Measurements from ENCODE around the gene THTPA.
"Not testable (repeated sequence)": the region's sequence is repeated elsewhere in the genome, so short reads cannot be mapped to it uniquely, and the experiment has no call there.

The THTPA gene

DNA sequence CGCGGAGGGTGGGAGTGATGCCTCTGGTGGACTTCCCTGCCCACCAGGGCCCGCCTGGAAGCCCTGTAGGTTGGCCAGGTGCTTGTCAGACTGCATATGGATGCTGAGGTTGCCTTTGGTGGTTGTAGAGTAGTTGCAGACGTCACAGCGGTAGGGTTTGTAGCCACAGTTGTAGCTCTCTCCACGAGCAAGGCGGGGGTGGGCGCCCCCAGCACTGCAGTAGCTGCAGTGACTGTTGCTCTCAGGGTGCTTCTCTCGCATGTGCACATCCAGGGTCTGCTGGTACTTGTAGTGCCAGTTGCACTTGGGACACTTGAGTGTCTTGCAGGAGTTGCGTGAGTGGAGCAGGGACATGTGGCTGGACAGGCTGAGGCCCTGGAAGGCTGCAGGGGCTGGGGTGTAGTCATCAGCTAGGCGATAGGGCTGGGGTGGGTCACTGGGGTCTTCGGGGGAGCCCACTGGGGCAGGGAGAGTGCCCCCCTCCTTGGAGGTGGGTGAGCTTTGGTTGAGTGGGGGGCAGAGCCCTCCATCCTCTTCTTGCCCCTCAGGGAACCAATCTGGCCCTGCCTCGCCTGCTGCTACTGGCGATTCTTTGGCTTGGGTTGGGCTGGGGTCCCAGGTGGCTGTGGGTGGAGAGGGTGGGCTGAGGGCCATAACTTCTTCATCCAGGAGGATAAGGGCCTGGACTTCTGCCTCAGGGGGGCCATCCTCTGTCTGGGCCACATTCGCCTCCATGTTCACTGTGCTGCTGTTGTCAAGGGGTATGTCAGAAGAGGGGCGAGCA lies 22.2 kb upstream of the THTPA start:
- DNase-seq = no peak

DNA sequence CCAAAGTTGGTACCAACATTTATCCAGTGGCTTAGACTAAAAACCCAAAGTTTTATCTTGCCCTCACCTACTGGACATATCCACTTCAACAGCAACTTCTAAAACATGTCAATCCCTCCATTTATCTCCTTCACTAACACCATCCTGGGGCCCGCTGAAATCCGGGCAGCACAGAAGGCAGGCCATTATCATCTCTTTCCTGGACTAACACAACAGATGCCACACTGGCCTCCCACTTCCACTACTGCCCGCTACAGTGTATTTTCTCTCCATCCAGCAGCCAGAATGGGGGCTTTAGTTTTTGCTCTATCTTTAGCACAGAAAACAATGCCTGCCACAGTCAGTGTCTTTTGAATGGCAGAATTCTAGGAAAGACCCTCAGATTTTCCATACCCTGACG lies 20.1 kb upstream of the THTPA start:
- no peak for DNase-seq

DNA sequence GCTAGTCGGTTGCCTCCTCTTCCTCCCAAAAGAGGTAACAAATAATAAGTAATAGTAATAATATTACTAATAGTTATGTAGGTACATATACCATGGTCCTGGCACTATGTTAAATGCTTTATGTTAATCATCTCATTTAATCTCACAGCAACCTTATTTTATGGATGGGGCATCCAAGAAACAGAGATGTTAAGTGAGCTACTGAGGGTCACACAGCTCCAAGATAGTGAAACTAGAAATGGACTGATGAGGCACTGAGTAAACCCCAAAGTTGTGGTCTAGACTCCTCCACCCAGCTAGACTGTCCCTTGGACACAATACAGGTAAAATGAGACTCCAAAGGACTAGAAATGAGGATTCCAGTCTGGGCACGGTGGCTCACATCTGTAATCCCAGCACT lies 19.6 kb upstream of the THTPA start:
- DNase-seq = no peak

DNA sequence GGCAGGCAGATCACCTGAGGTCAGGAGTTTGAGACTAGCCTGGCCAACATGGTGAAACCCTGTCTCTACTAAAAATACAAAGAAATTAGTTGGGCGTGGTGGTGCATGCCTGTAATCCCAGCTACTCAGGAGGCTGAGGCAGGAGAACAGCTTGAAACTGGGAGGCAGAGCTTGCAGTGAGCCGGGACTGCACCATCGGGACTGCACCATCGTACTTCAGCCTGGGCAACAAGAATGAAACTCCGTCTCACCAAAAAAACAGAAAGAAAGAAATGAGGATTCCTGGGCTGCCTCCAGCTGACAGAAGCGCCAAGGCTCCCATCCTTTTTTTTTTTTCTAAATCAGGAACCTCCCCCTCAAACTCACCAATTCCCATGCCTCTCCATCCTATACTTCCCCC lies 19.2 kb upstream of the THTPA start:
- not testable (repeated sequence) for DNase-seq

DNA sequence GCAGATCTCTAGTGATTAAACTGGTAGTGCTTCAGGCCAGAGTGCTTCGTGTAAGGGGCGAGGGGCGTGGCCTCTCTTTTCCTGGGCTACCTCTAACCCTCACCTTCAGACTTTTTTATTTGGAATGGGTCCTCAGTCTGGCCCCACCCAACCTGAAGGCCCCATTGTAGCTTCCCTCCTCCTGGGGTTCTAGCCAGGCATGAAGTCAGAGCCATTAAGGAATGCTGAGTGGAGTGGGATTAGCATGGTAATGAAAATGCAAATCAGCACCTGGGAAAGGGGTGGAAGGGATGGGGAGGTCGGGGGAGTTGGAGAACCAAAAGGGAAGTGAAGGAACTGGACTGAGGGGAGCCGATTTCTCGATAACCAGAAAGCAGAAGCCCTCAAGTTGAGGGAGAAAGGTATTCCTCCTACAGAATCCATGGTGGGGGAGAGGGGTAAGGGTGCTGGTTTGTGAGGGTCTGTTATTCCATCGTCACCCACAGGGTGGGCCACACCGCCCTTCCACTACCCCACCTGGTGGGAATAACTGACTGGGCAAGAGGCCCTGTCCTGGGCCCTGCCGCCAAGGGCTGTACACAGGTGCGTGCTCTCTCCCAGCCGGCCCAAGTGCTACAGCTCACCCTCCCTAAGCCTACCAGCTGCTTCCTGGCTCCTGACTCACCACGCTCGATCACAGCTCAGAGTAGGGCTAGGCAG lies 18.6 kb upstream of the THTPA start:
- DNase-seq = no peak

DNA sequence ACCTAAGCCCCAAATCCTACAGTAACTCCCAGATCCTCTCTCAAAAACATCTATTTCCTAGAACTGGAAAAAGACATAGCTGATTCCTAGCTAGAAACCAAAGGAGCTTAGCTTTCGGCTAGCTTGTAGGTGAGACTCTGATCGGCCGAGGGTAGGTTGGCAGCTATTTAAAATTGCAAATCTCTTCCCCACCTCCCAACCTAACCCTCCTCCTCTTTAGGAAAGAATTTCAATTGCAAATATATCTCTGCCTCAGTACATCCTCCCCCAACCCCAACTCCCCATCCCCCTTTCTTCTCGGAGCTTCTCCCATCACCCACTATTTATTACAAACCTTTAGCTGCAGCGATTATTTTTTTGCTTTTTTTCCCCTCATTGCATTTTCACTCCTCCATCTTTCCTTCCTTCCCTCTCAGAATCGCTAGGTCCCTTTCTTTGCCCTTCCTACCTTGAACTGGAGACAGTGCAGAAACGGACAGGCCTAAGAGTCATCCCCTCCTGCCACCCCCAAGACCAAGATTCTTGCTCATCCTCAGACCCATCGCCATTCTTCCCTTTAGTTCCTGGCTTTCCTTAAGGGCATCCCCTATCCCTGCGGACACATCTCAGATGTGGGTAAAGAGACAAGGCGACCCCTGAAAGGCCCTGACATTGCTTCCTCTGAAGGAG lies 17.9 kb upstream of the THTPA start:
- DNase-seq = no peak

DNA sequence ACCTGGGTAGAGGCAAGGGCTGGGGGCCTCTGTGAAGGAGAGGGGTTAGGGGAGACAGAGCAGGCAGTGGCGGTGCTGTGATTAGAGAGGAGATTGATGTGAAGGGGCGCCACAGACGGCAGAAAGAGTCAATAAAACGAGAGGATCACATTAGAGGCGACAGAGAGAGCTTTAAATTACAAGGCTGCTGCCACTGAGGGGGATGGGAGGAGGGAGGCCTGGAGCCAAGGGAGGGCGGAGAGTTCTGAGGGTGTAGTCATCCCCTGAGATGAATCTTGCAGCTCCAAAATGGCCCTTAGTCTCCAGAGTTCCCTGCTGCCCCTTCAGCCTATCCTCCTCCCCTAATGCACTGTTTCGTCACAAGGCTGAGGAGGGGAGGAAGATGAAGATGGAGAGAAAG lies 17.3 kb upstream of the THTPA start:
- DNase-seq = no peak

DNA sequence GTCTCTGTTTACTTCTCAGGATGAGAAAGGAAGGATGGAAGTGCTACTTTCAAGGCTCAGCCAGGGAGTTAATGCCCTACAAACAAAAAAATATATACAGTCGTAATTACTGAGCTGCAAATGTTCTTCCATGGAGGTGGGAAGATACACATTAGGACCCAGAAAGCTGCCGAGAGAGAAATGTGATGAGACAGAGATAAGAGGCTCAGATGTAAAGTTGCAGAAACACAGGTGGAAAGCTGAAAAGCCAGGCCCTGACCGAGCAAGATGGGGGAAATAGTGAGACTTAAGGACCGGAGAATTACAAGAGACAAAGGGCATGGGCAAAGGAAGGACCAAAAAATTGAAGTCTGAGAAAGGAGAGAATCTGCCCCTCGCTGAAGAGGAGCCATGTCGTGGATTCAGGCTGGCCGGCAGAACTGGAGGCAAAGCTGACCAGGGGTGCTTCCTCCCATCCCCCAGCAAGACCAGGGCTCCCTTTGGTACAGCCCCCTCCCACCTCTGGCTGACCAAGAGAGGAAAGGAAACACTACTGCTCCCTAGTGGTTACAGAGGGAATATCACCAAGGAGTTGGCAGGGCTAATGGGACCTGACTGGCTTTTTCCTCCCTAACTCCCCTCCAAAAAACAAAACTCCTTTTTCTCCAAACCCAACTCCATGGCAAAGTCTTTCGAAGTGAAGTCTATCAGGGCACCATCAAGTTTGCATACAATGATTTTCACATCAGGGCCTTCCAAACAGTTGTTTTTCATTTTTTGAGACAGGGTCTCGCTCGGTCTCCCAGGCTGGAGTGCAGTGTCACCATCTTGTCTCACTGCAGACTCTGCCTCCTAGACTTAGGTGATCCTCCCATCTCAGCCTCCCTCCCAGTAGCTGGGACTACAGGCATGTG lies 16.6 kb upstream of the THTPA start:
- DNase-seq = no peak

DNA sequence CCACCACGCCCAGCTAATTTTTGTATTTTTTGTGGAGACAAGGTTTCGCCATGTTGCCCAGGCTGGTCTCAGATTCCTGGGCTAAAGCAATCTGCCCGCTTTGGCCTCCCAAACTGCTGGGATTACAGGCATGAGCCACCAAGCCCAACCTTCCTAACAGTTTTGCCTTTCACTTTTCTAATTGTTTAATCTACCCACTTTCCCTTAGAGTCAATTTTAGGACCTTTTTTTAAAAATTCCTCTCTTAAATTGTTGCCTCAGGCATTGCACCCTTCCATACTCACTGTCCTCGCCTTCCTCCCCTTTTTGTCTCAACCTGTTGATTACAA lies 16.0 kb upstream of the THTPA start:
- no peak for DNase-seq

DNA sequence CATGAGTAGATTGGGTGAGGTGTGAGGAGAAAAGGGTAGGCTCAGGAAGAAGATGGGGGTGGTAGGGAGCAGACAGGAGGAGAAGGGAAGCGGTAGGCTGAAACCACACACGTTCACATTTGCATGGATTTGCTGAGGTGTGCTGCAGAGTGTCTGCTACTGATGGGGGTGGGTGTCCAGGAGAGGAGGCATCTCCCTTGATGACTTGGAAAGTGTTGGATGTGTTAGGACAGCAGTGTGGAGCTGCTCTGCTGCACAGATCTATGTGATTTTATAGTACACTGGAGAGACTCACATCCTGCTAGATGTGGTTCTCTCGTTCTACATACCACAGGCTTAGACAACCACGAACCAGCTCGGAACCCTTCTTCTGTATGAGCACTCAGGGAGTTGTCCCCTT lies 13.8 kb upstream of the THTPA start:
- no peak for DNase-seq

DNA sequence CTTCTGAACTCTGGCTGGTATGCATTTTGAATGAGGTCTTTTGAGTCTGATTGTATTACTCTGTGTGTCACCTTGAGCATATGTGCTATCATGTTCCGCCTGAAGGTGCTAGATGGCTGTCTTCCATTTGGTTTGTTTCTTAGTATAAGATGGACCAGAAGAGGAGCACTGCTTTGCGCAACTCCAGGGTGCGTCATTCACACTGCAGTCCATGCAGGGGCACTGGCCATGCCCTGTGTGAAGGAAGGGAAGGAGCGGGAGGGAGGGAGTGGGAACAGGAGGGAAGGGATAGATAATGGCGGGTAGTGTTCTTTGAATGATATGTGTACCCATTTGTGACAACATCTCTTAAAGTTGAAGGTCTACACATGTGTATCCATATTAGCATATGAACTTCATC lies 12.7 kb upstream of the THTPA start:
- DNase-seq = no peak

DNA sequence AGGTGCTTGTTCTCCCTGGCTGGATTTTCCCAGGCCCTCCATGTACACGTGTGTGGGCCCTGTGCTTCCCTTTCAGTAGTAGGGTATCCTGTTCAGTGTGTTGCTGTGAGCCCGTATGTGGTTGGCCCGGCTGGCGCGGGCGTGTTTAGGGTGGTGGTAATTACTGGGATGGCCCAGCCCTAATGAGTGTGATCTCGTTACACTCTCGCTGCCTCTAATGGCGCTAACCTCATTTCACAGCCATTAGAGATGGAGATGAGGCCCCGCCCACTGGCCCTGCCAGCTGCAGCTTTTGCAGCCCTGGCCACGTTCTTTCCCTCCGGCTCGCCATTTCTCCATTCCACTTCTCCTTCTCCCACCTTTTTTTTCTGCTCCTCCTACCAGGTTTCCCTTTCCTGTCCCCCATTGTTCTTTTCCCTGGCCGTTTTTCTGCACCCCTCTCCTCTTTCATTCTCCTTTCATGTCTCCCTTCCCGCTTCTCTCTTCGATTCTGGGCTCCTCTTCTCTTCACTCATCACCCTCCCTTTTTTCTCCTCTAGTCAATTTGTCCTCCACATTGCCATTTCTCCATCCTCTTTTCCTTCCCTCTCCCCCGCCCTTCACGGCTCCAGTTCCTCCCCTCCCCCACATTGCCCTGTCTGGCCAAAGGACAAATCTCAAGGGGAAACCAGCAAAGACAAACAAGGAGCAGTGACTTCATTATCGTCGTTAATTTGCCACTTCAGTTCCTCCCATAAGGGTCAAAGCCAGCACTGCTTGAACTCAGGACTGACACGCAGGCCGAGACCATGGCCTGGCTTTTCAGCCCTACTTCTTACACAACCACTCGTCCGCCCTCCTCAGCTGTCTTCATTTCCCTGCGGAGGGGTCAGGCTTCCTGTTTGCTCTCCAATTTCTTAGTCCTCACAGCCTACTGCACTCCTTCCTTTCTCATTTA lies 11.3 kb upstream of the THTPA start:
- DNase-seq = no peak

DNA sequence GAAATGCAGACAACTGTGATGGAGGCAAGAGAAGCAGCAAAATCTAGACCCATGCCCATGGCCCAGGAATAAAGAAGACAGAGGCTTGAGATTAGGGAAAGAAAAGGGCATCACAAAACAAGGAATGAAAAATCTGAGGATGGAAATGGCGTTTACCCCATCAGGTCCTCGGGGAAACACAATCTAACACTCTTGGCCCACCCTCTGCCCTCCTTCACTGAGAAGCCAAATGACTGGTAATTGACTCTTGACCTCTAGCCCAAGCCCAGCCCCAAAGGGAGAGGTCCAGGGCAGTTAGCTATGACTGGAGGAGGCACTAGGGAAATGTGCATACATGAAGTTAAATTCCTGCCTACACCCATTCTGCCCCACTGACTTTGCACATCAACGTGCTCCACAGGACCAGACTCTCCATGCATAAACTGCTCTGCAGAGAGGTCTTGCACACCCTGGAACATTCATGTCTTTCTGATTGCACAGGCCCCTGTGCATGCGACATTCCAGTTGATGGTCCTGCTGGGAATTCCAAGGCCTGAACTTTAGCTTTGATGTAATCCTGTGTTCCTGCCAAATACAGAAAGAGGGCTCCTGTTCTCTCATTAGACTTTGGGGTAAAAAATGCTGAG lies 10.2 kb upstream of the THTPA start:
- no peak for DNase-seq

DNA sequence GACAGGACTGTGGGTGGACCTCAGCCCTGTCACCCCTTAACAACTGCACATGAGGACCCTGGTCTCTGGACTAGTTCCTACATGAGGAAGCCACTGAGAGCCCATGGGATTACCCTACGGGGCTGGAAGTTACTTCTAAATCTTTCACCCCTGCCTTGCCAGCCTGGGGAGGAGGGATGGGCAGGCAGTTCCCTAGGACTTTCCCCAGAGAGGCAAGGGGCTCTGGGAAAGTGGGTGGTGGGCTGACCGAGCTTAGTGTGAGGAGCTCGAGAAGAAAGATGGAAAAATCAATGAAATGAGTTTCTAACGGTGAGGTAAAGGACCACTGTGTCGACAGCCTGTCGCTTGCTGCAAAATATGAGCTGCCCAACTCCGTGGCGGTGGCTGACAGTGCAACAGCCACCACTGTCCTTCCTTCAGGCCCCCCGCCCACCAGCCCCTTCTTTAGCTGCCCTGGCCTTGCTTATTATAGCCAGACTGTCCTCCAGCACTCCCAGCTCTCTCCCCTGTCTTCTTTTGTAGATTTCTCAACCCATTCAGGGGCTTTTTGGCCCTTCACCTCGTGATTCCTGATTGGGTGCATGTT lies 9.5 kb upstream of the THTPA start:
- DNase-seq = no peak

DNA sequence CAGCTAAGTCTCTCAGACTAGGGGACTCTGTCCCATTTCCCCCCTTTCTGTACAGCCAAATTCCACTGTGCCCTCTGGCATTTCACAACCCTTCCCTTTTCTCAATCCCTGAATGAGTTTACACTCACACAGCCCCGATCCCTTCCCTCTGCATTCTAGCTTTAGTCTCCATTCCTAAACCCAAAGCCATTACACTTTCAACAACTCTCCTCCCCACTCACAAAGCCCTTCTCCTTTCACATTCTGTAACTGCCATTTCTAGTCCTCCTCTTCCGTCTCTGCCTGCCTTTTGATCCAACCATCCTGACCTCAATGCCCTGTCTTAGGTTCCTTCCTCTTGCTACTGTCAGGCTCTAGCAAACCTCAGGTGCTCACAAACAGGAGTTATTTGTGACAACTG lies 8.1 kb upstream of the THTPA start:
- DNase-seq = no peak

DNA sequence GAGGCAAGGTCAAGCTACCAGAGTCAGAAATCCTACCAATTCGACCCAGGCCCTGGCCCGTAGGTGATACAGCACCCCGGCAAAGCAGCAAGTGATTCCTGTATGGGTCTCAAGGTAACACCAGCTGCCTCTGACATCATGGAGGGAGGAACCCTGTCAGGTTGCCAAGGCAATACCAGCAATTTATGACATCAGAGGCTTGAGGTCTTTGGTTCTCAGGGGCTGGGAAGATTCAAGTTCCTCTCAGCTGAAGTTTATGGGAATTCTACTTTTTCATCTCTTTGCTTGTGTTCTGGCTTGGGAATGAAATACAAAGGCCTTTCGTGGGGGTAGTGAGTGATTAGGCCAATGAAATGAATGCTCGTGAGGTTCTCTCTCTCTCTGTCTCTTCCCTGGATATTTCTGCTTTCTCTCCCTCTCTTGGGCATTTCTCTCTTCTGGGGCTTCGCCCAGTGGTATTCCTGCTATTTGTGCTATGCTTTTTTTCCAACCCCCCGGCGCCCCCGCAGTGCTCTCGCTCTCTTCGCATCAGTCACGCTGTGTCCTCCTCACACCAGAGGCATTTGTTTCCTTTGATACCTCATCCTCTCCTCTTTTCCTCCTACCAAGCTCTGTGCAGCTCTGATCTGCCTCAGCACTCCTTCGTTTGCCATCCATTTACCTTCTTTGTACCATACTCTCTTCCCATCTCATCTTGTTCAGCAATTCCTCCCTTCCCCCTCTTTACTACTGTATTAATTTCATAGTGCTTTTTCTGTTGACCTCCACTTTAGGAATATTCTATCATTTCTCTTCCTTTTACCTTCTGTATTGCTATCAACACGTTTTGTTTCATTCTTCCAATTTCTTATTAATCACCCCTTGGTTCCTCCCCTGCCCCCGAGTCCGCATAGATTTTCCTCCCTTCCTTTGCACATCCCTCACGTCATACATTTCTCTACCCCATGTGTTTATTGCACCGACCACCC lies 7.4 kb upstream of the THTPA start:
- no peak for DNase-seq

DNA sequence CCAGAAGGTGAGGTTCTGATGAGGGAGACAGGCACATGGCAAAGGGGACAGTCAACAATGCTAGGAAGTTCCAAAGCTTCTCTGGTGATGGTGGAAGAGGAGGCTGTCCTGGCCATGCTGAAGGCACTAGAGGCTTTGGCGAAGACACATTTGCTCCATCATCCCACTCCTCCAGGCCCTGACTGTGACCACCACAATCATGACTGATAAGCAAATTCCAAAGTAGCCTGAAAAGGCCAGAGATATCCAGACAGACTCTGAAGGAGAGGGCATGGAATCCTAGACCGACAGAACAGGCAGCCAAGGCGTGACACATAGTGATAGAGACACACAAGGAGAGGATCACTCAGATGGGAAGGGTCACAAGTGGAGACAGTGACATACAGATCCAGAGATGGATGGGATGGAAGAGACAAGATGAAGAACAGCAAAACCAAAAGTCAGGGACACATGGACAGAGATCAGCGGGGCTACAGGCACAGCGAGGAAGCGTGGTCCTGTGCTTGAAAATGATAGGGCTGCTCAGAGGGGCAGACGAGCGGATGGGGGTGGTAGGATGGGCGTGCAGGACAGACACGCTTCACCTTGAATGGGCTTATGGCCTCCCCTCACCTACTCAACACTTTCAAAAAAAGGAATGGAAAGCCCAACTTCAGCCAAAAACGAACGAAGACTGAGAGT lies 5.8 kb upstream of the THTPA start:
- DNase-seq = no peak

DNA sequence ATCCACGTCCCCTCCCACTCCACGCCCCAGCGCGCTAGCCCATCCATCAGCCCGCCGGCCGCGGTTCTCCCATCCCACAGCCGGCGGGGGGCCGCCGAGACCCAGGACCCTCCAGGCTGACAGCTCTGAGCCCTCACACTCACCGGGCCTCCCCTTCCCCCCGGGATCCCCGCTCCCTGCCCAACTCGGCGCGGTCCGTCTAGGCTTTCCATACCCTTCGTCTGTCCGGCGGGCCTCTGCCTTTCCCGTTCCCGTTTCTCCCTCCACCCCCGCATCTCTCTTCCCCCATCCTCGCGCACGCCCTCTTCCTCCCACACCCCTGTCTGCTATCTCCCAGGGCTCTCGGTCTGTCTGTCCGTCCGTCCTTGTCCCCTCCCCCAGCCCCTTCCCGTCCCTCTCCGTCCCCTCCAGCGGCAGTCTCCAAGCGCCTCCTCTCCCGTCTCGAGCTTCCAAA lies 5.2 kb upstream of the THTPA start:
- no peak for DNase-seq

Measured in stimulated activated CD4-positive, alpha-beta T cell treated with anti-CD3 and anti-CD28 coated beads, Interleukin-4, amount 100 ng/mL, for 4 hours (primary cell).